SK-N-SH (cell line): ENCODE measurements around the gene C11orf91. TPM values are rescaled to one million over a fixed set of nuclear protein-coding genes. Genes with fewer than 3 reads are reported as not detected.

Experiments used
- CTCF ChIA-PET: fragments of 300-600, 350-600 bp; formaldehyde crosslinking; extraction: SDS; loops from one replicate; lab custom pipeline; 2021; lab: Yijun Ruan, JAX
- POLR2A ChIA-PET: fragments of 350-600 bp; sonication (Branson Sonifier 250); formaldehyde crosslinking; extraction: SDS; loops from one replicate; lab custom pipeline; 2020; ENCODE audit warnings: antibody characterized with exemption, inconsistent platforms; lab: Yijun Ruan, JAX
- DNase-seq: peaks from one replicate; pipeline ENCODE4 v3.0.0; 2012
- H2AFZ ChIP-seq: fragments of 200-600 bp; sonication (generic); 2 replicates; pipeline ENCODE4 v1.8.1; 2016; ENCODE audit warnings: antibody characterized with exemption, mild to moderate bottlenecking, low read depth
- H3F3A ChIP-seq: fragments of 200-600 bp; sonication (generic); replicated peaks from 2 replicates; pipeline ENCODE3; 2016; ENCODE audit warnings: antibody characterized with exemption, mild to moderate bottlenecking; ENCODE audit not compliant: insufficient read depth
- H3K27ac ChIP-seq, 2 experiments: fragments of 200-500 bp in 1 of 2; fragments of 200-600 bp in 1 of 2; sonication (Bioruptor generic) in 1 of 2; sonication (generic), shearing (Covaris generic) in 1 of 2; 2 replicates each; pipeline versions ENCODE4 v1.5.1 to v1.6.1; 2014 to 2016; ENCODE audit warnings: low read depth in 2 of 2, inconsistent platforms in 1 of 2, low read length in 1 of 2, mild to moderate bottlenecking in 1 of 2, mixed read lengths in 1 of 2
- H3K27me3 ChIP-seq: fragments of 200-600 bp; sonication (generic), shearing (Covaris generic); 2 replicates; pipeline ENCODE4 v1.6.1; 2016; ENCODE audit warnings: mixed run types; ENCODE audit not compliant: insufficient read depth
- H3K36me3 ChIP-seq, 2 experiments: fragments of 200-500 bp in 1 of 2; fragments of 200-600 bp in 1 of 2; sonication (Bioruptor generic) in 1 of 2; sonication (generic) in 1 of 2; replicated peaks in 1 of 2; 2 replicates each; pipeline versions ENCODE3 to v1.5.1; 2014 to 2016; ENCODE audit warnings: low read length in 1 of 2, mild to moderate bottlenecking in 1 of 2; ENCODE audit not compliant: insufficient read depth in 2 of 2, control insufficient read depth in 1 of 2
- H3K4me1 ChIP-seq, 2 experiments: fragments of 200-500 bp in 1 of 2; fragments of 200-600 bp in 1 of 2; sonication (Bioruptor generic) in 1 of 2; sonication (generic), shearing (Covaris generic) in 1 of 2; 2 replicates each; pipeline versions ENCODE4 v1.5.1 to v1.6.1; 2014 to 2016; ENCODE audit warnings: low read depth in 1 of 2, low read length in 1 of 2, mixed run types in 1 of 2; ENCODE audit not compliant: insufficient read depth in 2 of 2, control insufficient read depth in 1 of 2
- H3K4me2 ChIP-seq: fragments of 200-600 bp; sonication (generic), shearing (Covaris generic); 2 replicates; pipeline ENCODE4 v1.6.1; 2017; ENCODE audit warnings: mixed run types
- H3K4me3 ChIP-seq, 2 experiments: fragments of 200-500 bp in 1 of 2; fragments of 200-600 bp in 1 of 2; sonication (Bioruptor generic) in 1 of 2; sonication (generic), shearing (Covaris generic) in 1 of 2; 2 replicates each; pipeline versions ENCODE4 v1.5.1 to v1.8.1; 2014 to 2016; ENCODE audit warnings: low read depth in 2 of 2, inconsistent platforms in 1 of 2, low read length in 1 of 2, mild to moderate bottlenecking in 1 of 2, mixed read lengths in 1 of 2, moderate library complexity in 1 of 2
- H3K79me2 ChIP-seq: fragments of 200-600 bp; sonication (generic); 2 replicates; pipeline ENCODE4 v1.8.1; 2017; ENCODE audit warnings: mild to moderate bottlenecking; ENCODE audit not compliant: insufficient read depth
- H3K9ac ChIP-seq: fragments of 200-600 bp; sonication (generic); 2 replicates; pipeline ENCODE4 v1.6.1; 2017; ENCODE audit warnings: mixed run types
- H3K9me2 ChIP-seq: fragments of 200-600 bp; sonication (generic); 2 replicates; pipeline ENCODE4 v1.6.1; 2017; ENCODE audit warnings: mixed run types
- H3K9me3 ChIP-seq: fragments of 200-600 bp; sonication (generic); 2 replicates; pipeline ENCODE4 v1.6.1; 2017; ENCODE audit warnings: mixed run types, mild to moderate bottlenecking, moderate library complexity
- H4K20me1 ChIP-seq: fragments of 200-600 bp; sonication (generic); 2 replicates; pipeline ENCODE4 v1.6.1; 2017; ENCODE audit warnings: mild to moderate bottlenecking, mixed run types; ENCODE audit not compliant: insufficient read depth
- CTCF ChIP-seq: fragments of 200-600 bp; sonication (generic); IDR thresholded peaks from 2 replicates; pipeline ENCODE4 v1.6.1; 2017; ENCODE audit warnings: antibody characterized with exemption, mild to moderate bottlenecking, moderate library complexity
- ELF1 ChIP-seq: IDR thresholded peaks from 2 replicates; pipeline ENCODE4 v1.4.0; 2012
- EP300 ChIP-seq, 2 experiments: IDR thresholded peaks; 2 replicates each; pipeline versions ENCODE4 v1.4.0 to v1.6.1; 2012; ENCODE audit warnings: borderline replicate concordance in 1 of 2, low read depth in 1 of 2, low read length in 1 of 2
- FOSL2 ChIP-seq: IDR thresholded peaks from 2 replicates; pipeline ENCODE4 v1.4.0; 2012; ENCODE audit warnings: low read depth, mild to moderate bottlenecking, moderate library complexity, borderline replicate concordance
- FOXJ3 ChIP-seq: sonication (generic); formaldehyde crosslinking; IDR thresholded peaks from 2 replicates; pipeline ENCODE4 v1.5.1; 2020; ENCODE audit warnings: mild to moderate bottlenecking, missing genetic modification reagents
- FOXM1 ChIP-seq: IDR thresholded peaks from 2 replicates; pipeline ENCODE4 v1.4.0; 2012; ENCODE audit warnings: low read depth, mild to moderate bottlenecking
- GATA2 ChIP-seq: sonication (generic); formaldehyde crosslinking; IDR thresholded peaks from 2 replicates; pipeline ENCODE4 v1.5.0; 2020; ENCODE audit warnings: mild to moderate bottlenecking, missing genetic modification reagents
- JUND ChIP-seq: IDR thresholded peaks from 2 replicates; pipeline ENCODE4 v1.4.0; 2012
- MXI1 ChIP-seq: IDR thresholded peaks from 2 replicates; pipeline ENCODE4 v1.6.1; 2012; ENCODE audit warnings: mild to moderate bottlenecking, low read depth, low read length, improper control_type of control experiment
- NFIC ChIP-seq: IDR thresholded peaks from 2 replicates; pipeline ENCODE4 v1.4.0; 2012; ENCODE audit warnings: borderline replicate concordance
- NRF1 ChIP-seq: IDR thresholded peaks from 2 replicates; pipeline ENCODE4 v1.6.1; 2012; ENCODE audit warnings: low read depth, mild to moderate bottlenecking, low read length
- PBX3 ChIP-seq: IDR thresholded peaks from 2 replicates; pipeline ENCODE4; 2012
- POLR2AphosphoS5 ChIP-seq: IDR thresholded peaks from 2 replicates; pipeline ENCODE4 v1.6.1; 2012; ENCODE audit warnings: low read depth, low read length
- RFX5 ChIP-seq: IDR thresholded peaks from 2 replicates; pipeline ENCODE4 v1.6.1; 2012; ENCODE audit warnings: mild to moderate bottlenecking, improper control_type of control experiment, low read length
- SIN3A ChIP-seq: IDR thresholded peaks from 2 replicates; pipeline ENCODE4 v1.6.1; 2012; ENCODE audit warnings: low read depth, mild to moderate bottlenecking, low read length, moderate library complexity, borderline replicate concordance
- TAF1 ChIP-seq: IDR thresholded peaks from 2 replicates; pipeline ENCODE4 v1.6.1; 2012; ENCODE audit warnings: low read depth, mild to moderate bottlenecking, low read length, moderate library complexity, borderline replicate concordance
- TCF12 ChIP-seq: IDR thresholded peaks from 2 replicates; pipeline ENCODE4 v1.4.0; 2012
- WGBS: methylation state at CpG from one replicate; pipeline ENCODE4 v1.1.6; 2017; ENCODE audit warnings: low lambda C conversion rate; 5-methylcytosine and 5-hydroxymethylcytosine counted together
- polyA plus RNA-seq, 3 experiments: library from polyadenylated mRNA; depleted of rRNA; stranded (reverse); fragments of >200 nt; gene quantifications; 2 replicates each; pipeline ENCODE4 v1.2.3, GENCODE V29; 2012
- TF ChIP-seq, protein P1 (sequence below): IDR thresholded peaks from 2 replicates; pipeline ENCODE4 v1.4.0; 2012; ENCODE audit warnings: low read depth, borderline replicate concordance
- TF ChIP-seq, protein P2 (sequence below): fragments of 150-350 bp; IDR thresholded peaks from 2 replicates; pipeline ENCODE4 v1.6.1; 2016; ENCODE audit warnings: mild to moderate bottlenecking, low read depth, low read length

The C11orf91 gene
- polyA plus RNA-seq, 1 of the 3 experiments (the other 2 are of a cell fraction): 0.15 TPM

DNA sequence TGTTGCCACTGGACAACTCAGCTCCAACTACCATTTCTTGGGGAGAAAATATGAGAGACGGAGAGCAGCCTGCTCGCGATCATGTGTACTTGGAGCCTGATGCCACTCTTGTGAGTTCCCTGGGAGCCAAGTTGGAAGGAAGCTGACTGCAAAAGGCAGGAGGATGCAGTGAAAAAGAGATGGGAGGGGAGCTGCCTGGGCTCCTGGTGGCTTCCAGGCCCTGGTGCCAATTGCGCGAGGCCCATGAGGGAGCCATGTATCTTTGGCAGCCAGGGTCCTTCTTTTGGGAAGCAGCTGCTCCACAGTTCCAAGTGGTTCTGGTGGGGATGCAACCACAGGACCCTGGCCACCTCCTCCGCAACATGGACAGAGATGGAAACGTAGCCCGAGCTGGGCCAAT is 11.1 kb downstream of the C11orf91 start:
- Histone ChIP-seq H4K20me1 (no peaks in the 10 kb centered on the region), H3K27ac (peak overlapping the region; percentile 73 to 100; a peak in 3 of 4 replicates), H3K9me2 (no peaks in the 10 kb centered on the region), H3F3A (peaks cover 56% of the 10 kb centered on the region), H3K79me2 (no peaks in the 10 kb centered on the region), H3K9me3 (no peaks in the 10 kb centered on the region), H3K4me3 (no peak overlapping the region), H3K27me3 (no peaks in the 10 kb centered on the region), H3K4me1 (peaks cover 15 to 61% of the 10 kb centered on the region in 2 experiments), H3K4me2 (peak overlapping the region; percentile 65), H3K9ac (peak overlapping the region; percentile 73; the same call in 1 of the 2 replicates), H2AFZ (no peak overlapping the region), H3K36me3 (no peaks in the 10 kb centered on the region)
- 92% methylated on average over 8 of the region's 8 CpGs for WGBS
- TF ChIP-seq FOXM1 (no peak), MXI1 (no peak), TCF12 (no peak), ELF1 (no peak), NFIC (no peak), GATA2 (CRISPR knock-in tag) (no peak), RFX5 (no peak), POLR2AphosphoS5 (no peak)
- no peak for DNase-seq
- ChIA-PET POLR2A (no interaction called here), CTCF (interaction anchor here (1.1 to 14.6 kb wide), 12 partner anchors 11 to 524 kb away, joined by 3 to 185 read pairs (median 9); partner anchors contain the start of gene C11orf91)

DNA sequence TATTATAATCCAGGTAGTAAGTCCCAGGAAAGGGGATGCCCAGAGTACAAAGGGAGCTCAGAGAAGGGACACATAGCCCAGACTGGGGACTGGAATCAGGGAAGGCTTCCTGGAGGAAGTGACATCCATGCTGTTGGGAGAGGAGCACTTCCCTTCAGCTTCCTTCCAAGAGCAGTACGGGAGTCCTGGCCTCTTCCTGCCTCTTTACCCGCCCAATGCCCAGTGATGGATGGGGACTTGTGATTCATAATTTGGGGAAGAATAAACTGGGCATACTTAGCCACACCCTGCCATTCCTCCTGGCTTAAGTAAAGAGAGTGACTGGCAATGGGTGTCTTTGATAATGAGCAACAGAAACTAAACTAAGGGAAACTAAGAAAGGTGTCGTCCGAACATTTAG is 11.5 kb downstream of the C11orf91 start:
- Histone ChIP-seq H3K9me3 (no peaks in the 10 kb centered on the region), H3K4me1 (peaks cover 12 to 57% of the 10 kb centered on the region in 2 experiments), H3K4me3 (no peak overlapping the region), H3K9ac (peak overlapping the region; percentile 73; the same call in 1 of the 2 replicates), H3K27me3 (no peaks in the 10 kb centered on the region), H3K4me2 (peak overlapping the region; percentile 65), H4K20me1 (no peaks in the 10 kb centered on the region), H2AFZ (no peak overlapping the region), H3K36me3 (no peaks in the 10 kb centered on the region), H3F3A (peaks cover 55% of the 10 kb centered on the region), H3K9me2 (no peaks in the 10 kb centered on the region), H3K79me2 (no peaks in the 10 kb centered on the region), H3K27ac (peak overlapping the region in 1 of 2 experiments; percentile 100; a peak in 2 of 4 replicates)
- ChIA-PET POLR2A (no interaction called here), CTCF (interaction anchor here (1.1 to 14.6 kb wide), 14 partner anchors 12 to 523 kb away, joined by 3 to 185 read pairs (median 5); partner anchors contain the start of gene C11orf91)
- DNase-seq: no peak
- no peak for TF ChIP-seq SIN3A
- TF ChIP-seq JUND: no peak
- no peak for TF ChIP-seq TAF1
- TF ChIP-seq, protein P1, sequence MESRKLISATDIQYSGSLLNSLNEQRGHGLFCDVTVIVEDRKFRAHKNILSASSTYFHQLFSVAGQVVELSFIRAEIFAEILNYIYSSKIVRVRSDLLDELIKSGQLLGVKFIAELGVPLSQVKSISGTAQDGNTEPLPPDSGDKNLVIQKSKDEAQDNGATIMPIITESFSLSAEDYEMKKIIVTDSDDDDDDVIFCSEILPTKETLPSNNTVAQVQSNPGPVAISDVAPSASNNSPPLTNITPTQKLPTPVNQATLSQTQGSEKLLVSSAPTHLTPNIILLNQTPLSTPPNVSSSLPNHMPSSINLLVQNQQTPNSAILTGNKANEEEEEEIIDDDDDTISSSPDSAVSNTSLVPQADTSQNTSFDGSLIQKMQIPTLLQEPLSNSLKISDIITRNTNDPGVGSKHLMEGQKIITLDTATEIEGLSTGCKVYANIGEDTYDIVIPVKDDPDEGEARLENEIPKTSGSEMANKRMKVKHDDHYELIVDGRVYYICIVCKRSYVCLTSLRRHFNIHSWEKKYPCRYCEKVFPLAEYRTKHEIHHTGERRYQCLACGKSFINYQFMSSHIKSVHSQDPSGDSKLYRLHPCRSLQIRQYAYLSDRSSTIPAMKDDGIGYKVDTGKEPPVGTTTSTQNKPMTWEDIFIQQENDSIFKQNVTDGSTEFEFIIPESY: no peak
- TF ChIP-seq CTCF: no peak
- no peak for TF ChIP-seq FOXJ3 (CRISPR knock-in tag)
- TF ChIP-seq PBX3: no peak
- TF ChIP-seq, protein P2, sequence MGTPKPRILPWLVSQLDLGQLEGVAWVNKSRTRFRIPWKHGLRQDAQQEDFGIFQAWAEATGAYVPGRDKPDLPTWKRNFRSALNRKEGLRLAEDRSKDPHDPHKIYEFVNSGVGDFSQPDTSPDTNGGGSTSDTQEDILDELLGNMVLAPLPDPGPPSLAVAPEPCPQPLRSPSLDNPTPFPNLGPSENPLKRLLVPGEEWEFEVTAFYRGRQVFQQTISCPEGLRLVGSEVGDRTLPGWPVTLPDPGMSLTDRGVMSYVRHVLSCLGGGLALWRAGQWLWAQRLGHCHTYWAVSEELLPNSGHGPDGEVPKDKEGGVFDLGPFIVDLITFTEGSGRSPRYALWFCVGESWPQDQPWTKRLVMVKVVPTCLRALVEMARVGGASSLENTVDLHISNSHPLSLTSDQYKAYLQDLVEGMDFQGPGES: no peak
- TF ChIP-seq MXI1: no peak
- no peak for TF ChIP-seq FOSL2
- TF ChIP-seq NRF1: no peak
- no peak for TF ChIP-seq RFX5
- no peak for TF ChIP-seq EP300 (IDR thresholded peaks at IDR 0.05; ENCODE audit: borderline replicate concordance in 1 of 2, low read depth in 1 of 2, low read length in 1 of 2)
- 77% methylated on average over 4 of the region's 4 CpGs for WGBS
